Gastroesophageal sphincter (tissue), 3 donors: ENCODE measurements around the gene KCNJ18.
"Not testable (repeated sequence)": the region's sequence is repeated elsewhere in the genome, so short reads cannot be mapped to it uniquely, and the experiment has no call there.

ENCODE experiments used
- CTCF ChIP-seq, 4 experiments: fragments of 200-600 bp in 2 of 4; fragments of 450-650 bp in 2 of 4; sonication (generic) in 1 of 4; IDR thresholded peaks; one replicate each; pipeline ENCODE4 v1.5.1; 2017 to 2019; ENCODE audit warnings: antibody characterized with exemption in 4 of 4, mild to moderate bottlenecking in 2 of 4, moderate library complexity in 2 of 4
- EP300 ChIP-seq: sonication (generic); formaldehyde crosslinking; IDR thresholded peaks from one replicate; pipeline ENCODE4 v1.6.1; 2017; ENCODE audit warnings: antibody characterized with exemption, mild to moderate bottlenecking
- POLR2A ChIP-seq, 2 donors: fragments of 450-650 bp; IDR thresholded peaks; one replicate each; pipeline ENCODE4 v1.6.1; 2017; ENCODE audit warnings: antibody characterized with exemption in 2 of 2, mild to moderate bottlenecking in 2 of 2, moderate library complexity in 1 of 2

GRCh38 chr17:21740836-21741235 lies 48.5 kb downstream of the KCNJ18 start:
- TF ChIP-seq EP300; CTCF (IDR thresholded peaks at IDR 0.05); POLR2A (IDR thresholded peaks at IDR 0.05): not testable (repeated sequence)
